T-helper 9 cell (primary cell): ENCODE measurements around the gene QRICH1.

Experiments
- DNase-seq: peaks from one replicate; pipeline ENCODE4 v3.0.0-alpha.2; 2020

The QRICH1 gene

DNA sequence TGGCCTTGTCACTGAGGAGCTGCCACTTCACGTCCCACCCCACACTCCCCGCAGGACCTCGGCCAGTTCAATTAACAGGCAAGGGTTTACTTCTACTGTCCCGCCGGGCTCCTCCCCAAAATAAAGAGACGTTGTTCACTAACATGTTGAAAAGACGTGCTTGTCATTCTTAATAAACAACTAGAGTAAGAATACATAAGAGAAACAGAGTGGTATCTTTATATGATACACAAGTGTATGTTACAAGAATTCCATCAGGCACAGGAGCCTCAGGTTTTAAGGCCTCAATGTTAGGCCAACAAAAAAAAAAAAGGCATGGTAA lies 64.3 kb downstream of the QRICH1 start:
- DNase-seq = no peak

DNA sequence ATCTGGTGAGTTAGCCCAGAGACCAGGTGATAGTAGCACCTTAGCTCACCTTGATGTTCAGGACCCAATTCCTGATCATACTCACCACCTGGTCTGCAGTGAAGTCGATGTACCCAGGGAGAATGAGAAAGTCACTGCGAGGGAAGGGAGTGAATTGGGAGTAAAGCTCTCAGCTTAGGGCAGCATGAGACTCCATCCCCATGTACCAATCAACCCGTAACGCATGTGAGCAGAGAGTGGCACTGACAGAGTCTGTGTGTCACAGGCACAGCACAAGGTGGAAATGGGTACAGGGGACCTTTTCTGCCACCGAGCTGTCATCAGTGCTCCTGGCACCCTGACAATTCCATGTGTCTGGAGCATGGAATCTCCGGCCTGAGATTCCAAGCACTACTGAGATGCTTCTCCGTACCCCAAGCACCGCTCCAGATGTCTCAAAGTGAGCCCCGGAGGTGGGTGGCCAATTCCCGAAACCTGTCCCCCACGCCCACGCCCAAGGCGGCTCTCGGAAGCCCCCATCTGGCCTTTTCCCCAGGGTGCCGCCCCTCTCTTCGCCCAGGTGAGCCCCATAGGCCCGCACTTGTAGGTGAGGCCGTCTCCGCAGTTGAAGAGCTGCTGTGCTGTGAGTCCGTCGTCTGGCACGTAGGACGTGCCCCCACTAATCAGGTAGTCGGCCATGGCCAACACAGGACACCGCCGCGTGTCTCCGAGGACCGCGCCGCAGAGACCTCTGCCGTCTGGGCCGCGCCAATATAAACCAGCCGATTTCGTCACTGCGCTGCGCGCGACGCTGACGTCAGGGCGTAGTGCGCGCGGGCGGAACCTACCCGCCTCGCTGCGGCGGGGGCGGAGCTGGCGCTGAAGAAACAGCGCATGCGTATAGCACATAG lies 65.0 kb downstream of the QRICH1 start, which contains the start of gene IMPDH2:
Gene IMPDH2, minus strand, starts transcription at position 726 of the 890 bp plus-strand sequence. Its CDS starts 48 bp downstream, at position 678.
- DNase-seq = peak; percentile 89

DNA sequence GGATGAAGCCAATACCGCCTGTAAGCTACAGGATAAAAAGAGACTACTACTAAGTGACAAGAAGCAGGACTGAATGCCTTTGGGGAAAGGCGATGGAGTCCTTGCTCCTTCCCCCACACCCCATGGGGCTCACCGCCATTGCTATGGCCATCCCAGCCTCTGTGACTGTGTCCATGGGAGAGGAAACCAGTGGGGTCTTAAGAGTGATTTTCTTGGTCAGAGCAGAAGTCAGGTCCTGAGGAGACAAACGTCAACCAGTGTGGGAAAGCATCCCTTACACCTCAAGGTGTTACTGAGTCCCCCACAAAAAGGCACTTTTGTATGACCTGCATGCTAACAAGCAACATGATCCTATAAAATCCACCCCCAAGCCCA lies 65.6 kb downstream of the QRICH1 start:
- DNase-seq = no peak

DNA sequence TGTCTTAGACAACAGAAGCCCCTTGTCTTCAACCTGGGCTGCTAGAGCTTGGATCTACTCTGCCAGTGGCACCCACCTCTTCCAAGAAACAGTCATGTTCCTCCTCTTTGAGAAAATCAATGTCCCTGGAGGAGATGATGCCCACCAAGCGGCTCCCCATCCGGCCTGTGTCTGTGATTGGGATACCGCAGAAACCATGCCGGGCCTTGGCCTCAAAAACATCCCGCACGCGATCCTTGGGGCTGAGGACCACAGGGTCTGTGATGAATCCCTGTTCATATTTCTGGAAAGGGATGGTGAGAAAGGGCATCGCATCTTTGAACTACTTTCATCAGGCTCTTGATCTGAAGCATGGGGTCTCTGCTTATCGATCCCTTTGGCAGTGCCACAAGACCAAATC lies 66.2 kb downstream of the QRICH1 start:
- no peak for DNase-seq

DNA sequence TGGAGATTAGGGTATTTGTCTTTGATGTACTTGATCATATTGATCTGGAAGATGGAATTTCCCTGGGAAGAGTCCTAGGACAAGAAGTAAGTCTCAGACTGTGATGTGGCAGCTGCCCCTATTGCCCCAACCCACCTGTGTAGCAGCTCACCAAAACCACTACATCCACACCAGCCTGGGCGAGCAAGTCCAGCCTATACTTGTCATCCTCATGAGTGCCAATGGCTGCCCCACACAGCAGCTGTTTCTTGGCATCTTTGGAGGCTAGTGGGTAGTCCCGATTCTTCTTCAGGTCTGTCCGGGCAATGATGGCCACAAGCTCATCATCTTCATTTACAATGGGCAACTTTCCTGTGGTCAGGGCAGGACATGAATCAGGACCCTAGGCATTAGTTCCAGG lies 67.3 kb downstream of the QRICH1 start:
- no peak for DNase-seq

DNA sequence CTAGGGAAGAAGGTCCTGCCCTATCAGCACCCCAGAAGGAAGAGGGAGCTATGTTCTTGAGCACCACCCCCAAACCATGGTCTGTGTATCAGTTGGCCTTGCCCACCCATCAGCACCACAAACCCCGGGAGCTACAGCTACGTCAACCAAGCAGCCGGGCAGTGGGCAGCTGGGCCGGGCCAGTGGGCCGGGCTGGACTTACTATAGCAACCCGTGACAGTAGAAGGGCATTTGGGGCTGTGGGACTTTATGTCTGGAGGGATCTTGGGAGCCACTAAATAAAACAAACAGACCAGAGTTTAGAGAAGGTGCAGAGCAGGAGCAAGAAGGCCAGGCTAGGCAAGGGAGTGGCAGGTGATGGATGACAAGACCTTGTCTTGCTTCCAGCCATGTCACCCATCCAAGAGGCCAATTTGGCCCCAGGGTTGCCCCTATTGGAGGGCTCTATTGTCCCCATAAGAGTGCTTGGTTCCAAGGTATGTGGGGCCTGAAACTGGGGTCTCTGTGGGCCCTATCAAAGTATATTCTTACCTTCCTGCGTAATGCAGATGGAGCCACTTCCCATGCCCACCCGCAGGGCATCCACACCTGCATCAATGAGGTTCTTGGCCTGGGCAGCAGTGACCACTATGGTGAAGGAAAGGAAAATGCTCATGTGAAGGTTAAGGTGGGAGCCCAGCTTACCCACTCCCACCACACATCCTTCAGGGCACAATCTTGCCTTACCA lies 67.9 kb downstream of the QRICH1 start:
- no peak for DNase-seq

DNA sequence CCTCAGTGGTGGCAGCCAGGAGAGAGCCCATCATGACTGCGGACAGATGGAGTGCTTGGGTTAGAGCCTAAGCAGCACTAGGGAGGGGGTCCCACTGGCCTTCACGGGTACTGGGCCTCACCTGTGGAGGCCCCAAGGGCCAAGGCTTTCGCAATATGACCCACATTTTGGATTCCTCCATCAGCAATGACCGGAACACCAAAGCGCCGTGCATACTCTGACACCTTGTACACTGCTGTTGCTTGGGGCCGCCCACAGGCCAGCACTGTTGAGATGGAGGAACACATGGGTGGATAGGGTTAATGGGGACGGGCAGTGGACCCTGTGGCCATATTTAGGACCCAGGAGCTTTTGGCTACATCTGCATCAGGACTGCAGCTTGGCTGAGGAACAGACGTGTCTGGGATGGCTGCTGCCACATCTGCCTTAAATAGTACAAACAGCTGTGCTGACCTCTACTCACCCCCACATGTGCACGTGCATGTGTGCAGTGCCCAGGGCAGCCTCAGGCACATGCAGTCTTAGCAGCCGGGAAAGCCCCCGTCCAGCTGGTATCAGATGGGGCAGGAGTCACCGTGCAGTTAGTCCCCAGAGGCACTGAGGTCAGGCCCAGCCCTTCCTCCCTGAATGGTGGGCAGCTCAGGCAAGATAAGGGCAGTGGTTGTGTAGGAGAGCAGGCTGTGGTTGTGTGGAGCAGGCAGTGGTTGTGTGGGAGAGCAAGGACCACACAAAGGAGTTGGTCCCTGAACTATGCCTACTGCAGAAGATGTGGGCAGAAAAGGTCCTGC lies 68.7 kb downstream of the QRICH1 start:
- no peak for DNase-seq

DNA sequence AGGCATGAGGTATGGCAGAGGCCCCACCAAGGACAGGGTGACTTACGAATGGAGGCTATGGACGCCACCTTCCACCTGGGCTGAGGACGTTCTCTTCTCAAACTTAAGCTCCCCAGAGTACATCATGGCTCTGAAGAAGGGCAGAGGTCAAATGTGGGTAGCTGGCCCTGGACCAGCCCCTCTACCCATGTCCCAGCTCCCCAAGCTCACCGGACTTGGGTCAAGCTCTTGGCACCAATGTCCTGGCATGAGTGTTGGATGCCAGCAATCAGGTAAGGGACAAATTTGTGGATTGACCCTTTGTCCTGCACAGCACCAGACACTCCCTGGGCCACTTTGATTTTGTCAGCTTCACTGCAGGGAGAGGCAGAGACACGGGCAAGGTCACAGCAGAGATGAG lies 69.4 kb downstream of the QRICH1 start:
- DNase-seq = no peak

DNA sequence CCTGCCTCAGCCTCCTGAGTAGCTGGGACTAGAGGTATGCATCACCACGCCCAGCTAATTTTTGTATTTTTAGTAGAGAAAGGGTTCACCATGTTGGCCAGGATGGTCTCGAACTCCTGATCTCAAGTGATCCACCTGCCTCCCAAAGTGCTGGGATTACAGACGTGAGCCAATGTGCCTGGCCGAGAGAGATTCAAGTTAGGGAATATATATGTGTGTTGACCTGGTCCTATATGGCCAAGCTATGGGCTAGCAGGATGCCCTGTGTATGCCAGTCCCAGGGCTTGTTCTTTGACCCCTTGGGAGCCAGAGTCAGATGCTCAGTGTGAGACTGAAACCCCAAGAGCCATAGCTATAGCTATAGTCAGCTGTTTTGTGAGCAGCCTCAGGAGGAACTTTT lies 70.1 kb downstream of the QRICH1 start:
- DNase-seq = no peak

DNA sequence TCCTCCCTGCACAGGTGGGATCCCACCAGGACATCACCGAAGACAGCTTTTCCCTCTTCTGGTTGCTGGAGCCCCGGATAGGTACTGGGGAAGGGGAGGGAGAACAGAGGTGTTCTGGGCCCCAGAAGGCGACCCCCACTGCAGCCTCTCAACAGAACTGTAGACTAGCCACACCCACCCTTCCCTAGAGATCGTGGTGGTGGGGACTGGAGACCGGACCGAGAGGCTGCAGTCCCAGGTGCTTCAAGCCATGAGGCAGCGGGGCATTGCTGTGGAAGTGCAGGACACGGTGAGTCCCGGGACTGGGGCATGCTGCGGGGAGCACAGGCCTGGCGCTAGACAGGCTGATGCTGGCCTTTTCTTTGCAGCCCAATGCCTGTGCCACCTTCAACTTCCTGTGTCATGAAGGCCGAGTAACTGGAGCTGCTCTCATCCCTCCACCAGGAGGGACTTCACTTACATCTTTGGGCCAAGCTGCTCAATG lies 71.1 kb downstream of the QRICH1 start:
- DNase-seq = no peak

DNA sequence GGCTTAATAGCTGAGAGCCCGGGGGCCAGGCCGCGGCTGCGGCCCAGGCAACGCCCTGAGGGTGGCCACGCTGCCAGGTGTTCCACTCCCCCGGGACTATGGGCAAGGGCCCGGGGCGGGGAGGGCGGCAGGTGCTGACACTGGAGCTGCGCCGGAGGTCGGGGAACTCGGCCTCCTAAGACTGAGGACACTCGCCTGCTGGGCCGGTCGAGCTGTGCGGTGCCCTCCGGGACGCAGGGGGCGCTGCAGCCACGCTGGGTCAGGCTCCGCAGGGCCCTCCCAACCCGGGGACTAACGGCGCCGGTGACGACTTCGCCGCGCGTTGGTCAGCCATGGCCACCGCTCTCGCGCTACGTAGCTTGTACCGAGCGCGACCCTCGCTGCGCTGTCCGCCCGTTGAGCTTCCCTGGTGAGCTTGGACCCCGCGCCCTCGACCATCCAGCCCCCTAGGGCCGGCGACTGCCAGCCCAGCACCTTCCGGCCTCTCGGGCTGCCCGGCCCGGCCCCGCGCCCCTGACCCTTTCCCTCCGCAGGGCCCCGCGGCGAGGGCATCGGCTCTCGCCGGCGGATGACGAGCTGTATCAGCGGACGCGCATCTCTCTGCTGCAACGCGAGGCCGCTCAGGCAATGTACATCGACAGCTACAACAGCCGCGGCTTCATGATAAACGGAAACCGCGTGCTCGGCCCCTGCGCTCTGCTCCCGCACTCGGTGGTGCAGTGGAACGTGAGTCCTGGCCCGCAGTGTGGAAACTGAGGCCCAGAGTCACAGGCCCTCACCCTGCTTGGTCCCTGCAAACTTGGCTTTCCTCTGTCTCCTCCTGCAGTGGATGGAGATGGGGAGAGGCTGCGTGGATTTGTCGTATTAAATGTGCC lies 71.8 kb downstream of the QRICH1 start, which contains the start of gene NDUFAF3:
Gene NDUFAF3, plus strand, starts transcription at position 309 of the 875 bp plus-strand sequence. Its CDS starts 24 bp downstream, at position 333.
- DNase-seq = peak; percentile 92

DNA sequence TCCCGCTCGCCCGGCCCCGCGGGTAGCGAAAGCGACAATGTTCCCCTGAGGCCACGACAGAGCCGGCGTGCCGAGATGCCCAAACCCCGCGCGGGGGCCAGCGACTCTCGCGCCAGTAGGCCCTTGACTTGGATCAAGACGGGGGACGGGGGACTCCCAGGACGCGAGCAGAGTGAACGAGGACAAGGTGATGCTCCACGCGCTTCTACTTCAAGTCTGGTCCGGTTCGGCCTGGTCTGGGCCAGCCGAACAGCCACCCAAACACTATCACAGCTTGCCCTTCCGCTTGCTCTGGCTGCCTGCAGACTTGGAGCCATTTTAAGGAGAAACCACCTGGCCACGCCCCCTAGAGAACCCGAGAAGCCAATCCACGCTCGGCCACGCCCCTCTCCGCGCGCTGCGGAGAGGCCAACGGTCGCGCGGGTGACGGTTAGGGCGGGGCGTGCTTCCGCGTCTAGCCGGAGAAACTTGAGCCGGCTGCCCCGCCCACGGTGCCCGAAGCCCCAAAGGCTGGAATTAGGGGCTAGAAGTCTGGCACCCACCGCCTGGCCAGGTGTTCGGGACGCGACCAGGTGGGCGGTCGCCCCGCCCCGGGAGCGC lies 72.6 kb downstream of the QRICH1 start:
- peak; percentile 99 for DNase-seq

DNA sequence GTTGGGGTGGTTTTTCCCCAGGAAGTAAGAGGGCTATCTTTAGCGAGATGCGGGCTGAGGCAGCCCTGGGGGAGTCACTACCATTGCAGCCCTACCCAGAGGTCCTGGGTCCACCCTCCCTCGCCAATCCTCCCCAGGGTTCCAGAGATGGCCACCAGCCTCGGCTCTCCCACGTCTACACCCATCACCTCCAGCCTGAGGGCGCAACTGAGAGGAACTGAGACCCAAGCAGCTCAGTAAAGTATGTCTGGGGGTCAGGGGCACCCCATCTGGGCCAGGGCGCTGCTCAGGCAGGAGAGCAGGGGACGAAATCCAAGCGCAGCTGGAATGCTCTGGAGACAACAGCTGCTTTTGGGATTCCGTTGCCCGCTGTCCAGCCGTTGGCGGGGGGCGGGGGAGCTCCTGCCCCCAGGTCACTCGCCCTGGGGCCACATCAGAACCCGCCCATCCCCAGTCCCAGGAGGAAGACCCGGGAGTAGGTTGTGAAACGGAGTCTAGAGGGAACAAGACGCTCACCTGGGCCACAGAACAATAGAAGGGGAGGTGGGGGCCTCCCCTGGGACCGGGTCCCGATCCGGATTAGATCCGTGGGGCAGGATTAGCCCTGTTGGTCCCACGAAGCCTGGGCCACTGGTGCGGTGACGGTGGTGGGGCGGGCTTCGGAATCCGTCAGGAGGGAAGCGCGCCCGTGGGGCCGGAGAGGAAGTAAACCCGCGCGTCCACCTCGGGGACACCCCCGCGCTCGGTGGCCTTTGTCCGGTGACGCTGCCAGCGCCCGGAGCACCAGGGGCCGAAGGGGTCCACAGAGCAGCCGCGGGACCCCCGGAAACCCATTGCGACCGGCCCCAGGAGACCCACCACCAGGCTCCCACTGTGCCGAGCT lies 73.3 kb downstream of the QRICH1 start:
- DNase-seq = peak; percentile 16

DNA sequence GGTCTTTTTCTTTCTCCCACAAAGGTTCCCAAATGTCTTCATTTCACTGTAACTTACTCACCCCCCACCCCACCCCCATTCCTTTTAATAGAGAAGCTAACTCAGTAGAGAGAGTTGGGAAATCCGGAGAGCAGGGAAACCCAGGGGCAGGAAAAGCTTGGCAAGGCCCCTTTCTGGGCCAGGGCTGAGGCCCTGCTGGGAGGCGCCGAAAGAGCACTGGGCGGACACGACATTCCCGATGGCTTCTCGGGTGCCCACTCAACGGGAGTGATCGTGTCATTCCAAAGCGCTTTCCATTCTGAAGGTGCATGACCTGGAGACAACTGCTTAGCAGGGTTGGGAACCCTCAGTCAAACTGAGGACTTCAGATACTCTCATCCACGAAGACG lies 73.9 kb downstream of the QRICH1 start:
- DNase-seq = no peak

DNA sequence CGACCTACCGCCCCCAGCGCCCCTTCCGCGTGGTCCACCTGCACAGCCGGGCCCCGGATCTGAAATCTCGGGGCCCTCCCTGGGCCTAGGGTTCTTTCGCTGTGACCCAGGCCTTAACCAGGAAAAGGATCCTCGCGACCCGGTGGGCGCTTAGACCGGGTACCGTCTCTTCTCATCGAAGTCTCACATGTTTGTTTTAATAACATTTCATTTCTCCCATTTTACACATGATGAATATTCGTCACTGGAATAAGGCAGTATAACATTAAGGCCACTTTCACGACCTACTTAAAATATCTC lies 75.2 kb downstream of the QRICH1 start:
- no peak for DNase-seq

DNA sequence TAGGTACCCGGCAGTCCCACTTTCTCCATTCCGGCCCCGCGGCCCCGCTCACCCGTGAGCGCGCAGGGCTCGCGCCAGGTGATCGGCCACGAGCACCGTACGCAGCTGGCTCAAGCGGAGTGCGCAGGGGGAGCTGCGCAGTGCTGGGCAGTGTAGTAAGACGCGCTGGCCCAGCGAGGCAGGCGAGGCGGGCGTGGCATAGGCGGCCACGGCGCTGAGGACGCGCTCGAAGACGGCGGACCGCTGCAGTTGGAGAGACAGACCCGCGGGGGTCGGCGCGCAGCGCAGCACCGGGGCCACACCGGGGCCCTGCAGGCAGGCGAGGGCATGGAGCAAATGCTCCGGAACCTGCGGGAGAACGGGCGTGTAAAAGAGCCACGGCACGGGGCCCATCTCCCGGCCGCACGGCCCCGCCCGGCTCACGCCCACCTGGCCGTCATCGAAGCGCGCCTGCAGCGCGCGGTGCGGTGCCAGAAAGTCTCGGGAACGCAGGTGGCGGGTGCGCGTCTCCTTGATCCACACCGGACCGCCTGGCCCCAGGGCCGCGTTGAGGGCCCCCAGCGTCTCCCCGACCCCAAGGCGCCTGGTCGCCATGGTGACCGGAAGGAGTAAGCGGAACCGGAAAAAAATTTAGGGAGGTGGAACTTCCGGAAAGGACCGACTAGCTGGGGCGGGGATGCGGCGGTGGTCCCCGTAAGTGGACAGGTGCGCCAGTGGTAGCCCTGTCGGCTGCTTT lies 75.7 kb downstream of the QRICH1 start, which contains the start of gene DALRD3:
Gene DALRD3, minus strand, starts transcription at position 610 of the 736 bp plus-strand sequence. Its CDS starts 16 bp downstream, at position 594.
- DNase-seq = peak; percentile 46

DNA sequence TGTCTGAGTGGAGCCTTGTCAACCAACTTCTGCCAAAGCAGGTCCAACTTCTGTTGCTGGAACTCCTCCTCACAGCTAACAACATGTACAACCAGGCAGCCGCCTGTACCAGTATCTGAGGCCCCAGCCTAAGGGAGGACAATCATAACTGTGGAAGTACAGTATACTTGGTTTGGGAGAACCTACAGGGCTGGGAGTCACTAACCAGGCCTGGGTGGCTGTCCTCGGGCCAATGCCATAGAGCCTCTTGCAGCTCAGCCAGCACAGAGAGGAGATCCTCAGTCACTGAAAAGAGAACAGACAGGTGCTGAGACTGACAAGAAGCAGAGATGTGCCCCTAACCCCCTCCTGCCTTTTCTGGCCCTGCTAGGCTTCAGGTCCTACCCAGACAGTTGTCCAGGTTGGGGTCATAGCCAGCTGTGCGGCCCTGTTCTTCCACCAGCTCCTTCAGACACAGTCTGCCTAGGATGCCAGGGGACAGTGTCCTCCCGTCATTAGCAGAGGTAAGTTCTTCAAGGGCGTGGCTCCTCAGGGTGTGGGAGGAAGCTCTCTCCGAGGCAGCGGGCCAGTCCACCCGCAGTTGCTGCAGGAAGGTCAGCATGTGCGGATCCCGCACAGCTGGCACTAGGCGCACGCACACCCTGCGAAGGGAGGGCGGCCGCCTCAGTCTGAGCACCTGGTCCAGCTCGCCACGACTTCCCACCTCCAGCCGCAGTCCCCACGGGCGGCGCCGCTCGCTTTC lies 76.5 kb downstream of the QRICH1 start:
- no peak for DNase-seq

DNA sequence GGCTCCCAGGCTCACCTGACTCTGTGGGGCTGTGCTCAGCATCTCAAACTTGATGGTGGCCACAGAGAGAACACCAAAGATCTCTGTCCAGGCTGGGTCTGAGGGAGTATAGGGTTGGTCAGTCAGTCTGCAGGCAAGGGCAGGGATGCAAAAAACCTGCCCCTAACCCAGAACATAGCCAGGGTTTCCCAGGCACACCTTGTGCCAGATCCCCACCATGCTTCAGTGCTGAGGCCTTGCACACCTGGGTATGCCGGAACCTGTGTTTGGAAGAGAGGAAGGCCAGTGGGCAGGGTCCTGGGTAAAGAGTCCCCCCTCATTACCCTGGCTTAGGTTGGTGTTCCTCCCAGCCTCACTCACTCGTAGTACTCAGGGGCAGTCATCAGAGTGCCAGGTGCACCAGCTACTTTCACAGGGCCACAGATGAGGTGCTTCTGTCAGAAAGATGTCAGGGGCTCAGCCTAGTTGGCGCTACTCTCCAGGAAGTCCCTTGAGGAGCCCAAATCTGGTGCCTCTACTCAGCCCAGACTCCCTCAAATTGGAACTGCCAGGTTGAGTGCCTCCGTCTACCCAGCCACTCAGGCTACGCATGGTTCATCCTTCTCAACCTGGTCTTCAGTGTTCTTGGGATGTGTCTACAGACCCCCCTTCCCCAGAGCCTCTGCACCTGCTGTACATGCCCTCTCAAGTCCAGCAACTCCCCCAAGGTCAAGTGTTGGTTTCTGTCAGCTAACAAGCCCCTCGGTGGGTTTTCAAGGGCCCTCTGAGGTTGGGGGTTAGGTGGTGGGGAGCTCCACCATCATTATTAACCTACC lies 77.2 kb downstream of the QRICH1 start:
- no peak for DNase-seq
